Mucosa of rectum (tissue), 2 donors: Measurements from ENCODE around the gene FREY1.
A peak's percentile ranks its signal among the peaks of the same experiment; 100 is the strongest.

Experiments
- H3K27ac ChIP-seq, 2 donors: one replicate each; pipeline ENCODE4 v1.7.0; 2013; ENCODE audit warnings: inconsistent platforms in 2 of 2, low read depth in 2 of 2, low read length in 2 of 2
- H3K27me3 ChIP-seq, 2 donors: one replicate each; pipeline ENCODE4 v1.7.0; 2013; ENCODE audit warnings: low read length in 2 of 2; ENCODE audit not compliant: control insufficient read depth in 2 of 2, insufficient read depth in 2 of 2
- H3K36me3 ChIP-seq, 2 donors: one replicate each; pipeline ENCODE4 v1.7.0; 2013; ENCODE audit warnings: low read length in 2 of 2; ENCODE audit not compliant: control insufficient read depth in 2 of 2, insufficient read depth in 2 of 2
- H3K4me1 ChIP-seq, 2 donors: one replicate each; pipeline ENCODE4 v1.7.0; 2013; ENCODE audit warnings: low read length in 2 of 2, mild to moderate bottlenecking in 1 of 2; ENCODE audit not compliant: control insufficient read depth in 2 of 2, insufficient read depth in 2 of 2
- H3K4me3 ChIP-seq, 2 donors: one replicate each; pipeline ENCODE4 v1.7.0; 2013; ENCODE audit warnings: low read length in 2 of 2
- H3K9ac ChIP-seq, 2 donors: one replicate each; pipeline ENCODE4 v1.7.0; 2013; ENCODE audit warnings: low read length in 2 of 2, low read depth in 1 of 2, mild to moderate bottlenecking in 1 of 2
- H3K9me3 ChIP-seq, 2 donors: one replicate each; pipeline ENCODE4 v1.7.0; 2013; ENCODE audit warnings: low read length in 2 of 2; ENCODE audit not compliant: control insufficient read depth in 2 of 2
- donor health status: healthy.
- donor health status: Normal muscosa, but diverticular disease.

The FREY1 gene

DNA sequence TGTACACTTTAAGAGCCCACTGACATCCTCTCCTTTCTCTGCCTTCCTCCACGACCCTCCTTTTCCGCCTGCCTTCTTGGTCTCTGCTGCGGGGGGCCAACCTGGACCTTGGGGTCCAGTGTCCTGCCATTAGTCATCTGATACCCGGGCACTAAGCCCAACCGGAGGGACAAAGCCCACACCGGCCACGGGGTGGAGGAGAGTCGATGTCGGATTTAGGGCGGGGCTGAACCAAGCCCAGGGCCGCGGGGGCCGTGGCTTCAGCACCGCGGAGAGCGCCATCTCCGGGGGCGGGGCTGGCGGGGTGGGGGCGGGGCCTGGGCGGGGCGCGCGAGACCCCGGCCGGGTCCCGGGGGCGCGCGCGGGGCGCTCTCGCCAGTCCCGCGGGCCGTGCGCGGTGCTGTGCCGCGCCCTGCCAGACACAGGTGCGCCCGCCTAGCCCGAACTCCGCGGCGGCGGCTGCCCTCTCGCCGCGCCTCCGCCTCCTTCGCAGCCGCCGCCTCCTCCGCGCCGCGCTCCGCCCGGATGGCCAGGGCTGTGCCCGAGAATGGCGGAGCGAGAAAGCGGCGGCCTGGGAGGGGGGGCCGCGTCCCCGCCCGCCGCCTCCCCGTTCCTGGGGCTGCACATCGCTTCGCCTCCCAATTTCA lies 21.7 kb downstream of the FREY1 start, which contains the start of gene MAPK8IP1:
MAPK8IP1 (plus strand) TSS at position 378 of the 647 bp plus-strand sequence; CDS start at position 548, 170 bp downstream.
- H3K9ac ChIP-seq, result no peak within 1 kb of the TSS
- H3K9me3 ChIP-seq, result no peaks in the 10 kb centered on the region
- H3K4me1 ChIP-seq, result peaks cover 0 to 3% of the 10 kb centered on the region in 2 donors
- H3K27me3 ChIP-seq, result no peaks in the 10 kb centered on the region
- H3K4me3 ChIP-seq, result peak within 1 kb of the TSS; percentile 48 to 53
- H3K27ac ChIP-seq, result no peak within 1 kb of the TSS
- peaks cover 16 to 23% of the 10 kb centered on the region in 2 donors for H3K36me3 ChIP-seq

DNA sequence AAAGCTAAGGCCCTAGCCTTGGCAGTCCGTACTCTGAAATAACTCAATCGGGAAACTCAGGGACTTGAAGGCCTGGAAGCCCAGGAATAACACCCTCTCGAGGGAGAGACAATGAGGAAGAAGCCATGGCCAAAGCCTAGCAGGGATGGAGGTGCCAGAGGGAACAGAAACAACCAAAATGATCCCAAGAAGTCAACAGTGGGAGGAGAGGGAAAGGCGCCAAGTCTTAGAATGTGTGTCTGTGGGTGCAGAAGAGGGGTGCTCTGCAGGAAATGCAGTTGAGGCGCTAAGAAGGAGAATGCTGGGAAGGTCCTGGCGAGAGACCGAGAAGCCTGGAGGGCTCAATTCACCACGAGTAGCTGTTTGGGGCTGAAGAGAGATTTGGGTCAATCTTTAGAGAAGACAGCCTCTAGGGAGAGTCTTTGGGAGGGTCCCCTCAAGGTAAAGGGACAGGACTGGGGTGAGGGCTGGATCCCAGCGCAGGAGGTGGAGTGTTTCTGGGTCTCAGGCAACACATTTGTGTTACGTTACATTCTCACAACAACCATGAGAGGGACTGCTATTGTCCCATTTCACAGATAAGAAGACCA lies 22.4 kb downstream of the FREY1 start:
- H3K4me1 ChIP-seq, result peaks cover 0 to 3% of the 10 kb centered on the region in 2 donors
- no peaks in the 10 kb centered on the region for H3K9me3 ChIP-seq
- H3K27me3 ChIP-seq, result no peaks in the 10 kb centered on the region
- no peak overlapping the region for H3K27ac ChIP-seq
- H3K9ac ChIP-seq, result no peak overlapping the region
- peaks cover 16 to 30% of the 10 kb centered on the region in 2 donors for H3K36me3 ChIP-seq
- H3K4me3 ChIP-seq, result peak overlapping the region; percentile 34 to 48

DNA sequence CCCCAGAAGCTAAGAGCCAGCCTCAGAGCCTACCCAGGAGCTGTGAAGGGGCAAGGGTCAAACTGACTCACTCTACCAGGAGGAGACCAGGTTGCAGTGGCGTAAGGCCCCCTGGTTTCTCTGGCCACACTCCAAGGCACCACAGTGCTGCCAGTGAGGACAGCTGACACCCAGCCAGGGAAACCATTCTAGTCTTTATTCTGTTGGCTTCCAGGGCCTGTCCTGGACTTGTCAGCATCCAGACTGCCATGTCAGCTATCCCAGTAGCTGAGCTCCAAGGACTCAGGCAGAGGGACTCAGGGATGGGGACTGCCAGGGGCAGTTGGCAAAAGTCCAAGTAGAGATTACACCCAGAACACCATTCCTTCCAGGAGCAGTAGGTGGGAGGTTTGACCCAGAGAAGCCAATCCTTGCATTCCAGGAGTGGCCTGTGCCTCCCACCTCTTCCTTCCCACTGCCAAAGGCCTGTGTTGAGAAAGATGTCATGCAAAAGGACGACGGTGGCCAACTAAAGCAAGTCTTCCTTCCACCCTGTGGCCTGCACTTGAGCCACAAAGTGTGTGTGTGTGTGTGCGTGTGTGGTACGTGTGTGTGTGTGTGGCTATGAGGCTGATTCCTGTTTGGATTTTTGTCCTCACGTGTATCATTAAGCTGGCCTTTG lies 25.2 kb downstream of the FREY1 start:
- no peak overlapping the region for H3K4me3 ChIP-seq
- no peak overlapping the region for H3K27ac ChIP-seq
- no peaks in the 10 kb centered on the region for H3K27me3 ChIP-seq
- peaks cover 0 to 3% of the 10 kb centered on the region in 2 donors for H3K4me1 ChIP-seq
- H3K9ac ChIP-seq, result no peak overlapping the region
- peaks cover 31 to 50% of the 10 kb centered on the region in 2 donors for H3K36me3 ChIP-seq
- no peaks in the 10 kb centered on the region for H3K9me3 ChIP-seq

DNA sequence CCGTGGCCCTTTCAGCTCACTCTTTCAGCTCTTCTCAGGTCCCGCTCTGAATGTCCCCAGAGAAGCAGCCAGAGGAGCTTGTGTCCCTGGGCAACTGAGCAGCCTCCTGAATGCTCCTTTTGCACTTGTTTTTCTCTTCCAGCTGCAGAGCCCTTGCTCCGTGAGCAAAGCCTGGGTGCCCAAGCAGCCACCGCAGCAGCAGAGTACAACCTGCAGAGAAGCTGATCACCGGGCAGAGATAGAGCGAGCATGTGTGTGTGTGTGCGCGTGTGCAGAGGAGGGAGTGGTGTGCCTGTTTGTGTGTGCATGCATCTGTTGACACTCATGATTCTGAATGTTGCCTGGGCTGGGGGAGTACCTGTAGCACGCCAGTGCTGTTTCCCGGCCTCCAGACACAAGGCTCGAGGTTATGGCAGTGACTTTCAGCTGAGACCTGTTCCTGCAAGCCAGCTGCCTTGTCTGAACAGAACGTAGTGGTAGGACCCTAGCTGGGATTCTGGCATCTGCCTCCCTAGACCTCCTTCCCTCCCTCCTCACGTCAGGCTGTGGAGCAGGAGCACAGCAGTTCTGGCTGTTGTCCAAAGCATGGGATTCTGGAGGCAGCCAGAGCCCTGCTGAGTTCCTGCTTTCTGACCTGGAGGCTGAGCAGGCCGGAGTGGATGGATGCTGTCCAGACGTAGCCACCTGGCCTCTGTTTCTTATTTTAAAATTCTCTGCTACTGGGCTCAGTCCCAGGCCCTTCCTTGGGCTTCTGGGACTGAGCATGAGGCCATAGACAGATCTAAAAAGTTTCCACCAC lies 26.1 kb downstream of the FREY1 start:
- Histone ChIP-seq H3K9me3 (no peaks in the 10 kb centered on the region), H3K27me3 (no peaks in the 10 kb centered on the region), H3K4me1 (peaks cover 0 to 3% of the 10 kb centered on the region in 2 donors), H3K4me3 (no peak overlapping the region), H3K9ac (no peak overlapping the region), H3K36me3 (peaks cover 38 to 58% of the 10 kb centered on the region in 2 donors), H3K27ac (no peak overlapping the region)

DNA sequence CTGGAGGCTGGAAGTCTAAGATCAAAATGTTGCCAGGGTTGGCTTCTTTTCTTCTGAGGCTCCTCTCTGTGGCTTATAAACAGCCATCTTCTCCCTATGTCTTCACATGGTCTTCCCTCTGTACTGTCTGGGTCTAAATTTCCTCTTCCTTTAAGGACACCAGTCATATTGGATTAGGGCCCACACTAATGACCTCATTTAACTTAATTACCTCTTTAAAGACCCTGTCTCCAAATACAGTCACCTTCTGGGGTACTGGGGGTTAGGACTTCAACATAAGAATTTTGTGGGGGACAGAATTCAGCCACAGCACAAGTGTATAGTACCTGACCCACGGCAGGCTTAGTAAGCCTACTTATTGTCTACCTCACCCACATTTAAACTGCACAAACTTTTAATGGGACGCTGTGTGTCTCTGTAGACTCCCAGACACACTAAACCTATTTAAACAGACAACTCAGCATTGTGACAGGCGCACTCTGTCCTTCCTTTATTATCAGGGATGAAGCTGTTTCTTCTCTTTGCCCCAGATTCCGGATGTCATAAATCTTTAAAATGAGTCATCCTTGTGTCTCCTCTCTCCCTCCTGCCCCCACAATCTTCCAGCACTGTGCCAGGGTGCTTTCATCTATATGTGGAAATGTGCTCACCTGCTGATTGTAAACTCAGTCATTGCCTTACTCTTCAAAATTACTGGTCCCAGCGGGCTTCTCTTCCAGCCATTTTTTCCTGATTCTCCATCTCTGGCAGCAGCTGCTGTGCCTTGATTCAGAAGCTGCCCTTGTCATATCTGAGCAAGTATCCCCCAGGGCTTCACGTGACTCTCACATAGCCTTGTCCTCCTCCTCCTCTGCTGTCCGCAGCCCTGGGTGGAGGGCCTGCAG lies 27.0 kb downstream of the FREY1 start:
- H3K27me3 ChIP-seq, result no peaks in the 10 kb centered on the region
- H3K27ac ChIP-seq, result no peak overlapping the region
- H3K4me1 ChIP-seq, result peaks cover 0 to 1% of the 10 kb centered on the region in 2 donors
- no peak overlapping the region for H3K9ac ChIP-seq
- H3K36me3 ChIP-seq, result peaks cover 38 to 66% of the 10 kb centered on the region in 2 donors
- no peaks in the 10 kb centered on the region for H3K9me3 ChIP-seq
- no peak overlapping the region for H3K4me3 ChIP-seq

DNA sequence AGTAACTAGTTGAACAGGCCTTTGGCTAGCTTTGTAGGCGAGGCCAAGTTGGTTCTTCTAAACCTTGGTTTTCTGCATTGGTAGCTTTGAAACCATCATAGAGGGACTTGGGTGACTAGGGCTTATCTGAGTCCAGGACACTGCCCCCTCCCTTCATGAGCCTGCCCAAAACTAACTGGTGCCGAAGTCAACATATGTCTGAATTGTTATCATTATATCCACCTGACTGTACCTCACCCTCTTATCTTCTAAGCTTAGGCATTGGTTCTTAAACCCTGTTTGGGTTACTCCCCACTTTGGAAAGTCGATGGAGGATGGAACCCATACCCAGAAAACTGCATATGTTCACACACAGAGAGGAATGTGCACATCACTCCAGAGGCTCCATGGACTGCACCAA lies 29.2 kb downstream of the FREY1 start:
- H3K9ac ChIP-seq, result no peak overlapping the region
- H3K4me3 ChIP-seq, result no peak overlapping the region
- peaks cover 46 to 77% of the 10 kb centered on the region in 2 donors for H3K36me3 ChIP-seq
- no peaks in the 10 kb centered on the region for H3K4me1 ChIP-seq
- H3K27ac ChIP-seq, result no peak overlapping the region
- H3K9me3 ChIP-seq, result no peaks in the 10 kb centered on the region
- no peaks in the 10 kb centered on the region for H3K27me3 ChIP-seq

DNA sequence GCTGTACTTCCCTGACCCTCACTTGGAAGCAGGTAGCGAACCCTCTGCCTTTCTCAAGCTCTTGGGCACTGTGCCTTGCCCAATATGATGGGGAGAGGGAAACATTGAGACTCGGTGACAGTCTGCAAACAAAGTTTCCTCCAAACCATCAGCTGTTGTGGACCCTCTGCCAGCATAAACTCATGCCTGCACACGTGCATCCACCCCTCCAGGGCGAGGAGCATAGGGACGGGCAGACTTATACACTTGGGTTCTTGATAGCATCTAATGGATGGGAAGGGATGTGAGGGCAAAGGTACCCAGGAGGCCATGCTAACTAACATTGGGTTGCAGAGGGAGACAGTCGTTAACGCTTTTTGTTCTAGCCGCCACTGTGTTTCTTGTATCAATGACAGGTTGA lies 29.9 kb downstream of the FREY1 start:
- Histone ChIP-seq H3K36me3 (peaks cover 50 to 77% of the 10 kb centered on the region in 2 donors), H3K27ac (no peak overlapping the region), H3K9me3 (no peaks in the 10 kb centered on the region), H3K4me1 (no peaks in the 10 kb centered on the region), H3K4me3 (no peak overlapping the region), H3K9ac (no peak overlapping the region), H3K27me3 (no peaks in the 10 kb centered on the region)

DNA sequence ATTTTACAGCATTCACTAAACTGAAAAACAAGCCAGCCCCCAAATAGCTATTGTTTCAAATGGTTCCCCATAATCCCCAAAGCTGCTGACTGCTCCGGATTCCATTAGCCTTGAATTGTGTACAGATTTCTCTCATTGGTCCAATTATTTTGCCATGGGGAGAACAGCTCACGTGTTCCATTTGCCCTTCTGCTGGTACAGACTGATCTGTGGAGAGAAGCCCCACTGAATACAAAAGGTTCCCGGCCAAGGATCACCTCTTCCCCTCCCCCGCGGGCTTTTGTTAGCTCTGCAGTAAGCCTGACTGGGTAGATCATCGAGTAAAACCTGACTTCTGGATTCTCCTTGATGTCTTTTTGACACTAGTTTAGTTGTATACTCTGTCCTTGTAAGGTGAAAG lies 30.7 kb downstream of the FREY1 start:
- Histone ChIP-seq H3K9me3 (no peaks in the 10 kb centered on the region), H3K27ac (no peak overlapping the region), H3K27me3 (no peaks in the 10 kb centered on the region), H3K4me3 (no peak overlapping the region), H3K36me3 (peaks cover 49 to 77% of the 10 kb centered on the region in 2 donors), H3K4me1 (no peaks in the 10 kb centered on the region), H3K9ac (no peak overlapping the region)

DNA sequence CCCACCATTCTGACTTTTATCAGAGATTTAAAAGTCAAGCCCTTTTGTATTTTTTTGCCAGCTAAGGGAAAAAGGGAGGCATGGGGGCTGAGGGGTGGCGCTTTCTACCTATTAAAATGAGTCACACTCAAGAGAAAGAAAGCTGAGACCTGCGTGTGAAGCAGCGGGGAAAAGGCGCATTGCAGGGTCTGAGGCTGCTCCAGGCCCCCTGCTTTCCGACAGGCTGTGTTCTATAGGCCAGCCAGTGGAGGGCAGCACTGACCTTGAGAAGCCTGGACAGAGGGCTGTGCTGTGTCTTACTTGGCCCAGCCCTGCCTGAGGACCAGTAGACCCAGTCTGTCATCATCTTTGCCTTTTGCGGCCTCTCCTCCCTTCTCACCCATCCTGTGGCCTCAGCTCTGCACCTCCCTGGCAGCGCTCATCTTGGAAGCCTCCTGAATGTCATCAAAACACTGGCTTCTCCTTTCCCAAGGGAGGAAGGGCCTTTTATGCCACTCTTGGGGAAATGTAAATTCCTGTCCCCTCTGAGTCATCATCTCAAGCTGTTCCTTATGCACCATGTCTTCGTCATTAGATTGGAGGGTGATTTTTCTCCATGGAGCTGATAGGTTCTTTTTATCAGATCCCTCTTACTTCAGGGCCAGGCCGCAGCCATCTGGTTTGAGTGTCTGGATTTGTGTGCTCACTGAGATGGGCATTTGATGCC lies 34.3 kb downstream of the FREY1 start:
- peaks cover 70 to 80% of the 10 kb centered on the region in 2 donors for H3K36me3 ChIP-seq
- H3K9me3 ChIP-seq, result no peaks in the 10 kb centered on the region
- H3K27me3 ChIP-seq, result no peaks in the 10 kb centered on the region
- no peaks in the 10 kb centered on the region for H3K4me1 ChIP-seq
- H3K9ac ChIP-seq, result no peak overlapping the region
- H3K4me3 ChIP-seq, result no peak overlapping the region
- H3K27ac ChIP-seq, result no peak overlapping the region
